Gastroesophageal sphincter (tissue), 4 donors: ENCODE results near the gene BCR. TPM values are rescaled to one million over a fixed set of nuclear protein-coding genes. Genes with fewer than 3 reads are reported as not detected.

Experiments
- ATAC-seq: fragments of 150-250 bp; one replicate; pipeline ENCODE4 v1.9.1; 2016; ENCODE audit warnings: mild to moderate bottlenecking, moderate library complexity
- H3K27ac ChIP-seq, 4 donors: fragments of 200-600 bp; sonication (generic) in 3 of 4; 1 replicate in 3 of 4; 2 replicates in 1 of 4; pipeline ENCODE4 v1.5.1; 2016 to 2019
- H3K27me3 ChIP-seq: fragments of 200-600 bp; sonication (generic); one replicate; pipeline ENCODE4 v1.5.1; 2019
- H3K36me3 ChIP-seq, 2 donors: fragments of 200-600 bp; sonication (generic); one replicate each; pipeline ENCODE4 v1.5.1; 2019; ENCODE audit warnings: control low read depth in 1 of 2
- H3K4me1 ChIP-seq, 3 donors: fragments of 200-600 bp; sonication (generic); 1 replicate in 2 of 3; 2 replicates in 1 of 3; pipeline ENCODE4 v1.5.1; 2016 to 2019; ENCODE audit warnings: control low read depth in 2 of 3
- H3K4me3 ChIP-seq, 2 donors: fragments of 200-600 bp; sonication (generic); one replicate each; pipeline ENCODE4 v1.5.1; 2019; ENCODE audit warnings: mild to moderate bottlenecking in 1 of 2, moderate library complexity in 1 of 2
- H3K9me3 ChIP-seq, 3 donors: fragments of 200-600 bp; sonication (generic); one replicate each; pipeline ENCODE4 v1.5.1; 2017 to 2019; ENCODE audit warnings: control low read depth in 2 of 3
- CTCF ChIP-seq, 4 experiments: fragments of 200-600 bp in 2 of 4; fragments of 450-650 bp in 2 of 4; sonication (generic) in 1 of 4; IDR thresholded peaks; one replicate each; pipeline ENCODE4 v1.5.1; 2017 to 2019; ENCODE audit warnings: antibody characterized with exemption in 4 of 4, mild to moderate bottlenecking in 2 of 4, moderate library complexity in 2 of 4
- EP300 ChIP-seq: sonication (generic); formaldehyde crosslinking; IDR thresholded peaks from one replicate; pipeline ENCODE4 v1.6.1; 2017; ENCODE audit warnings: antibody characterized with exemption, mild to moderate bottlenecking
- POLR2A ChIP-seq, 2 donors: fragments of 450-650 bp; IDR thresholded peaks; one replicate each; pipeline ENCODE4 v1.6.1; 2017; ENCODE audit warnings: antibody characterized with exemption in 2 of 2, mild to moderate bottlenecking in 2 of 2, moderate library complexity in 1 of 2
- POLR2AphosphoS5 ChIP-seq: sonication (generic); formaldehyde crosslinking; IDR thresholded peaks from one replicate; pipeline ENCODE4 v1.6.1; 2017; ENCODE audit warnings: antibody characterized with exemption
- WGBS, 2 donors: methylation state at CpG; one replicate each; pipeline ENCODE4 v1.1.5; 2018; ENCODE audit warnings: low coverage in 1 of 2; 5-methylcytosine and 5-hydroxymethylcytosine counted together
- total RNA-seq, 4 donors: library from RNA; depleted of rRNA; stranded (reverse); fragments of >200 nt; gene quantifications; one replicate each; pipeline ENCODE4 v1.1.0, GENCODE V29; 2016

BCR gene
- total RNA-seq, 4 donors from 2014 or later: 39.2 to 81.1 (median 46.2) TPM

- Histone ChIP-seq H3K4me3 (no peak overlapping the region), H3K36me3 (no peaks in the 10 kb centered on the region), H3K27ac (no peak overlapping the region), H3K27me3 (no peaks in the 10 kb centered on the region), H3K4me1 (peaks cover 0 to 5% (median 0%) of the 10 kb centered on the region in 3 donors), H3K9me3 (peaks cover 0 to 5% (median 0%) of the 10 kb centered on the region in 3 donors)
- no peak for ATAC-seq
- WGBS, 2 donors: 100% methylated on average over 1 of the region's 4 CpGs; no CpG with 5 or more reads in 1 of the 2 donors
- TF ChIP-seq POLR2A (IDR thresholded peaks at IDR 0.05) (no peak), CTCF (IDR thresholded peaks at IDR 0.05) (no peak), POLR2AphosphoS5 (no peak), EP300 (no peak)
These were observed 11.3 kb upstream of the BCR start for GRCh38 chr22:23169043-23169406.

- H3K4me3 ChIP-seq: no peak overlapping the region
- H3K9me3 ChIP-seq: peaks cover 0 to 9% (median 0%) of the 10 kb centered on the region in 3 donors
- no peak overlapping the region for H3K27ac ChIP-seq
- no peaks in the 10 kb centered on the region for H3K27me3 ChIP-seq
- TF ChIP-seq EP300: no peak
- no peak for TF ChIP-seq CTCF (IDR thresholded peaks at IDR 0.05)
- no peak for TF ChIP-seq POLR2A (IDR thresholded peaks at IDR 0.05)
- no peak for TF ChIP-seq POLR2AphosphoS5
- H3K4me1 ChIP-seq: peaks cover 0 to 30% (median 16%) of the 10 kb centered on the region in 3 donors
- WGBS, 2 donors: 96 to 98% methylated on average over 5 to 6 of the region's 10 CpGs
- no peak for ATAC-seq
- H3K36me3 ChIP-seq: no peaks in the 10 kb centered on the region
These were observed 4.3 kb upstream of the BCR start for GRCh38 chr22:23175817-23176644.

GRCh38 chr22:23176645-23177027 lies 3.7 kb upstream of the BCR start:
- TF ChIP-seq POLR2A (IDR thresholded peaks at IDR 0.05) (no peak), CTCF (IDR thresholded peaks at IDR 0.05) (no peak), EP300 (no peak), POLR2AphosphoS5 (no peak)
- peaks cover 0 to 35% (median 20%) of the 10 kb centered on the region in 3 donors for H3K4me1 ChIP-seq
- 100% methylated on average over 1 of the region's 9 CpGs; no CpG with 5 or more reads in 1 of the 2 donors for WGBS, 2 donors

GRCh38 chr22:23177197-23177596 lies 3.1 kb upstream of the BCR start:
- Histone ChIP-seq H3K27me3 (no peaks in the 10 kb centered on the region), H3K9me3 (peaks cover 0 to 9% (median 0%) of the 10 kb centered on the region in 3 donors), H3K4me1 (peaks cover 0 to 41% (median 26%) of the 10 kb centered on the region in 3 donors), H3K36me3 (peaks cover 0 to 8% of the 10 kb centered on the region in 2 donors), H3K4me3 (no peak overlapping the region), H3K27ac (no peak overlapping the region)
- WGBS, 2 donors: 89% methylated on average over 4 of the region's 4 CpGs; no CpG with 5 or more reads in 1 of the 2 donors
- ATAC-seq: no peak
- no peak for TF ChIP-seq POLR2A (IDR thresholded peaks at IDR 0.05)
- TF ChIP-seq POLR2AphosphoS5: no peak
- TF ChIP-seq CTCF (IDR thresholded peaks at IDR 0.05): no peak
- no peak for TF ChIP-seq EP300

More at GRCh38 chr22:23176645-23177027, 3.7 kb upstream of the BCR start:
- Histone ChIP-seq H3K27ac (no peak overlapping the region), H3K9me3 (peaks cover 0 to 9% (median 0%) of the 10 kb centered on the region in 3 donors), H3K4me3 (no peak overlapping the region), H3K36me3 (peaks cover 0 to 3% of the 10 kb centered on the region in 2 donors), H3K27me3 (no peaks in the 10 kb centered on the region)
- no peak for ATAC-seq
